Adrenal gland (tissue), 12 donors: ENCODE measurements around the gene OR5I1. TPM values are rescaled to one million over a fixed set of nuclear protein-coding genes. Genes with fewer than 3 reads are reported as not detected.
"Not testable (repeated sequence)": the region's sequence is repeated elsewhere in the genome, so short reads cannot be mapped to it uniquely, and the experiment has no call there.

Experiments
- DNase-seq, 7 donors: peaks; one replicate each; pipeline ENCODE4 v3.0.0-alpha.2; 2019 to 2020
- H3K27ac ChIP-seq, 5 donors: fragments of 200-600 bp; sonication (generic) in 4 of 5; 1 replicate in 3 of 5; 2 replicates in 2 of 5; pipeline versions ENCODE4 v1.5.1 to v1.8.0; 2016 to 2020; ENCODE audit warnings: mild to moderate bottlenecking in 1 of 5
- H3K27me3 ChIP-seq: fragments of 200-600 bp; 2 replicates; pipeline ENCODE4 v1.8.0; 2021
- H3K36me3 ChIP-seq, 2 donors: fragments of 200-600 bp; replicated peaks in 1 of 2; 1 replicate in 1 of 2; 2 replicates in 1 of 2; pipeline versions ENCODE4 v1.5.1 to v1.8.0; 2018 to 2022
- H3K4me1 ChIP-seq, 2 donors: fragments of 200-600 bp; replicated peaks in 1 of 2; 1 replicate in 1 of 2; 2 replicates in 1 of 2; pipeline versions ENCODE4 v1.5.1 to v1.8.0; 2018 to 2021
- H3K4me3 ChIP-seq, 4 donors: fragments of 200-600 bp; sonication (generic) in 3 of 4; one replicate each; pipeline ENCODE4 v1.5.1; 2016 to 2018
- H3K9me3 ChIP-seq, 3 donors: fragments of 200-600 bp; sonication (generic) in 1 of 3; replicated peaks in 1 of 3; 1 replicate in 2 of 3; 2 replicates in 1 of 3; pipeline versions ENCODE4 v1.5.1 to v1.8.0; 2016 to 2021
- CTCF ChIP-seq, 6 experiments: fragments of 450-650 bp in 4 of 6; fragments of 200-600 bp in 2 of 6; sonication (generic) in 1 of 6; IDR thresholded peaks; 1 replicate in 5 of 6; 2 replicates in 1 of 6; pipeline versions ENCODE4 v1.5.1 to v1.8.0; 2016 to 2021; ENCODE audit warnings: antibody characterized with exemption in 6 of 6, mild to moderate bottlenecking in 2 of 6, moderate library complexity in 1 of 6
- POLR2A ChIP-seq, 2 donors: fragments of 450-650 bp; IDR thresholded peaks; one replicate each; pipeline ENCODE4 v1.6.1; 2017; ENCODE audit warnings: antibody characterized with exemption in 2 of 2, mild to moderate bottlenecking in 2 of 2, moderate library complexity in 1 of 2
- WGBS, 4 donors: extraction: QIAGEN DNeasy Blood & Tissue Kit in 2 of 4; methylation state at CpG; one replicate each; pipeline versions ENCODE4 v1.1.5 to v1.1.7; 2013 to 2017; 5-methylcytosine and 5-hydroxymethylcytosine counted together
- intact Hi-C, 2 donors: fragments of 100-400 bp; cut with DNase I; formaldehyde crosslinking; loops; one replicate each; pipeline versions ENCODE4 v1.14.1 to v1.15.0; 2022 to 2023
- polyA plus RNA-seq, 3 donors: library from polyadenylated mRNA; stranded (reverse); fragments of 200-250 nt in 2 of 3; fragments of 350-450 nt in 1 of 3; fragmentation: Illumina TruSeq in 1 of 3; extraction: RNeasy Lipid Tissue Mini Kit (QIAGEN cat#74804) in 1 of 3; gene quantifications; one replicate each; pipeline ENCODE4 v1.2.3, GENCODE V29; 2013 to 2014
- total RNA-seq, 9 donors: library from RNA; depleted of rRNA in 4 of 9; stranded (reverse); fragments of >200 nt in 4 of 9; fragments of 120-200 nt in 1 of 9; fragmentation: NEBNext Ultra II Directional in 1 of 9; extraction: Animal tissue kit (Norgen Biotek cat#: 25700) in 1 of 9; gene quantifications; one replicate each; pipeline versions ENCODE4 v1.1.0 to v1.2.4, GENCODE V29; 2013 to 2023
- donor health status: healthy with polysubstance abuse.
- donor health status: Bipolar disorder and iron deficiency.
- donor health status: DM: yes; HTN: yes; CAD: no.
- donor health status: DM: no; HTN: no; CAD: no.
- donor health status: DM: no; HTN: no; CAD: no.
- donor health status: DM: yes; HTN: yes; CAD: no.

OR5I1 gene
- total and polyA plus RNA-seq, 12 donors: not detected

- H3K27ac ChIP-seq: no peak within 1 kb of the TSS
- intact Hi-C loops: no loop called here
- H3K36me3 ChIP-seq: no peaks in the 10 kb centered on the region
- 36 to 68% (median 52%) methylated on average over 1 of the region's 1 CpG for WGBS, 4 donors
- no peak within 1 kb of the TSS for H3K4me3 ChIP-seq
- H3K27me3 ChIP-seq: no peaks in the 10 kb centered on the region
- H3K9me3 ChIP-seq: no peaks in the 10 kb centered on the region
- H3K4me1 ChIP-seq: no peaks in the 10 kb centered on the region
- DNase-seq: no peak
- TF ChIP-seq CTCF (IDR thresholded peaks at IDR 0.05) (no peak), POLR2A (IDR thresholded peaks at IDR 0.05) (no peak)
These were observed 21.7 kb downstream of the OR5I1 start, which contains the start of gene OR5W2 for GRCh38 chr11:55914482-55914881. Gene OR5W2, minus strand, starts transcription at chr11:55914582. Its CDS starts 0 bp downstream, at chr11:55914582.

DNA sequence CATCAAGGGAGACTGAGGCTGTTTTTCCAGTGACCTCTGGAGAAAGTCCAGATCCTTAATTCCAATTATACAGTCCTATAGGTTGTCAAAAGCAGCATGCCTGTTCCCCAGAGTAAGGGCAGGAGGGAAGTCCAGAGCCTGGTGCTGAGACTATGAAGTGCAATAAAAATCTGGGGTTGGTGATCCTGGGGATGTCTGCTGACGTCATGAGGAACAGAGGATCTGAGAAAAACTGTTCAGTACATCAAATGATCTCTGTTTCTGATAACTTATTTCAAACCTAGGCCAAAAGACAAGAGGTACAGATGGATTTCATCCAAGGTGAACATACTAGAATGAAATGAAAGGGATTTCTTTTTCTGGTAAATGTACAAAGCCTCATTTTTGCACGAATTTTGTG is 33.9 kb downstream of the OR5I1 start:
- Histone ChIP-seq H3K36me3 (no peaks in the 10 kb centered on the region), H3K9me3 (no peaks in the 10 kb centered on the region), H3K4me3 (no peak overlapping the region), H3K27ac (no peak overlapping the region), H3K27me3 (no peaks in the 10 kb centered on the region), H3K4me1 (no peaks in the 10 kb centered on the region)
- no peak for DNase-seq
- intact Hi-C loops: no loop called here
- TF ChIP-seq POLR2A (IDR thresholded peaks at IDR 0.05) (no peak), CTCF (IDR thresholded peaks at IDR 0.05) (no peak)
- WGBS, 4 donors: 29 to 33% (median 30%) methylated on average over 2 of the region's 2 CpGs

DNA sequence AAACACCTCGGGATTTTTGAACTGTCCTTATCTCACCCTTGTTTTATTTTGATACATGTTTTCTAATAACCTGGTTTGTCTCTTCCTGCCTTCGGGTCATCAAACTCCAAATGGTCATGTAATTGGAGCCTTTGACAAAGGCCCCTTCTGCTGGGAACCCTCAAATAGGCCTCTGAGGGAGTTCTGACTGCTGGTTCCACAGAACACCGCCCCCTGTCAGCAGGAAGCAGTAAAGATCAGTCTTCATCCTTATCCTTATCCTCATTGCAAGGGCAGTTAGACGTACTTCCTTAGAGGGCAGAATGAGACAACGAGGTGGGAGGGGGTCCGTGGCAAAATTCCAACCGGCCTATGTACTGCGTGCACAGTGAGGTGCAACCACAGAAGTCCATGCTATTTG is 41.0 kb downstream of the OR5I1 start:
- Histone ChIP-seq H3K9me3 (no peaks in the 10 kb centered on the region), H3K4me3 (no peak overlapping the region), H3K27me3 (no peaks in the 10 kb centered on the region), H3K36me3 (no peaks in the 10 kb centered on the region), H3K4me1 (no peaks in the 10 kb centered on the region), H3K27ac (no peak overlapping the region)
- intact Hi-C loops: no loop called here
- no peak for DNase-seq
- no peak for TF ChIP-seq CTCF (IDR thresholded peaks at IDR 0.05)
- no peak for TF ChIP-seq POLR2A (IDR thresholded peaks at IDR 0.05)
- WGBS, 4 donors: 52 to 59% (median 54%) methylated on average over 8 of the region's 8 CpGs

- 73 to 80% (median 78%) methylated on average over 8 to 9 of the region's 9 CpGs for WGBS, 4 donors
These were observed 50.7 kb downstream of the OR5I1 start for GRCh38 chr11:55885481-55885880.

More at GRCh38 chr11:55885481-55885880, 50.7 kb downstream of the OR5I1 start:
- H3K4me3 ChIP-seq, H3K4me1 ChIP-seq, H3K9me3 ChIP-seq, DNase-seq, H3K27me3 ChIP-seq, H3K27ac ChIP-seq, H3K36me3 ChIP-seq, intact Hi-C loops: not testable (repeated sequence)

Other genes starting within 250 kb of the OR5I1 start
- gene OR5D13, start 163.0 kb downstream of the OR5I1 start, total RNA-seq: not detected
- gene OR5D13, start 163.0 kb downstream of the OR5I1 start, polyA plus RNA-seq: not detected
- not detected for gene OR5D14, start 140.8 kb downstream of the OR5I1 start, total RNA-seq
- not detected for gene OR5D14, start 140.8 kb downstream of the OR5I1 start, polyA plus RNA-seq
- not detected for gene OR5L1, start 125.0 kb downstream of the OR5I1 start, total RNA-seq
- not detected for gene OR5L1, start 125.0 kb downstream of the OR5I1 start, polyA plus RNA-seq
- gene OR5D18, start 116.8 kb downstream of the OR5I1 start, total RNA-seq: not detected
- gene OR5D18, start 116.8 kb downstream of the OR5I1 start, polyA plus RNA-seq: not detected
- gene OR5L2, start 109.2 kb downstream of the OR5I1 start, total RNA-seq: not detected
- not detected for gene OR5L2, start 109.2 kb downstream of the OR5I1 start, polyA plus RNA-seq
- not detected for gene OR5D16, start 97.6 kb downstream of the OR5I1 start, total RNA-seq
- gene OR5D16, start 97.6 kb downstream of the OR5I1 start, polyA plus RNA-seq: not detected
- not detected for gene TRIM51, start 53.1 kb downstream of the OR5I1 start, total RNA-seq
- not detected for gene TRIM51, start 53.1 kb downstream of the OR5I1 start, polyA plus RNA-seq
- gene OR5W2, start 21.8 kb downstream of the OR5I1 start, total RNA-seq: not detected
- gene OR5W2, start 21.8 kb downstream of the OR5I1 start, polyA plus RNA-seq: not detected
- not detected for gene OR10AG1, start 33.5 kb upstream of the OR5I1 start, total RNA-seq
- not detected for gene OR10AG1, start 33.5 kb upstream of the OR5I1 start, polyA plus RNA-seq
- gene OR5F1, start 58.2 kb upstream of the OR5I1 start, total RNA-seq: not detected
- not detected for gene OR5F1, start 58.2 kb upstream of the OR5I1 start, polyA plus RNA-seq
- gene OR5AS1, start 91.3 kb upstream of the OR5I1 start, total RNA-seq: not detected
- gene OR5AS1, start 91.3 kb upstream of the OR5I1 start, polyA plus RNA-seq: not detected
- gene OR8I2, start 156.9 kb upstream of the OR5I1 start, total RNA-seq: not detected
- gene OR8I2, start 156.9 kb upstream of the OR5I1 start, polyA plus RNA-seq: not detected
- not detected for gene OR8H2, start 167.3 kb upstream of the OR5I1 start, total RNA-seq
- not detected for gene OR8H2, start 167.3 kb upstream of the OR5I1 start, polyA plus RNA-seq
- gene OR8H3, start 186.0 kb upstream of the OR5I1 start, total RNA-seq: not detected
- gene OR8H3, start 186.0 kb upstream of the OR5I1 start, polyA plus RNA-seq: not detected
- not detected for gene OR8J3, start 203.8 kb upstream of the OR5I1 start, total RNA-seq
- gene OR8J3, start 203.8 kb upstream of the OR5I1 start, polyA plus RNA-seq: not detected
- gene OR8K5, start 223.9 kb upstream of the OR5I1 start, total RNA-seq: not detected
- not detected for gene OR8K5, start 223.9 kb upstream of the OR5I1 start, polyA plus RNA-seq
- gene OR5J2, start 240.2 kb upstream of the OR5I1 start, total RNA-seq: not detected
- not detected for gene OR5J2, start 240.2 kb upstream of the OR5I1 start, polyA plus RNA-seq